Right cardiac atrium (tissue), 5 donors: ENCODE measurements around the gene SAMMSON. TPM values are rescaled to one million over a fixed set of nuclear protein-coding genes. Genes with fewer than 3 reads are reported as not detected.

Experiments
- ATAC-seq, 2 donors: fragments of 200-7000 bp; cut with Tn5 transposase; one replicate each; pipeline versions ENCODE4 v1.8.0 to v1.9.1; 2020; ENCODE audit warnings: moderate library complexity in 2 of 2, mild to moderate bottlenecking in 1 of 2
- DNase-seq, 3 donors: peaks; one replicate each; pipeline ENCODE4 v3.0.0-alpha.2; 2020
- H3K27ac ChIP-seq: one replicate; pipeline ENCODE4 v1.5.1; 2013; ENCODE audit warnings: mild to moderate bottlenecking, low read length, control low read depth, moderate library complexity
- H3K27me3 ChIP-seq: one replicate; pipeline ENCODE4 v1.6.1; 2013; ENCODE audit not compliant: control insufficient read depth, insufficient read depth
- H3K4me1 ChIP-seq: one replicate; pipeline ENCODE4 v1.6.1; 2013; ENCODE audit warnings: low read length; ENCODE audit not compliant: control insufficient read depth, insufficient read depth
- H3K4me3 ChIP-seq: one replicate; pipeline ENCODE4 v1.5.1; 2013; ENCODE audit warnings: low read length, control low read depth
- H3K9me3 ChIP-seq: one replicate; pipeline ENCODE4 v1.6.1; 2013; ENCODE audit warnings: low read length; ENCODE audit not compliant: control insufficient read depth
- WGBS: extraction: QIAGEN DNeasy Blood & Tissue Kit; methylation state at CpG from one replicate; pipeline ENCODE4 v1.1.7; 2013; 5-methylcytosine and 5-hydroxymethylcytosine counted together
- intact Hi-C, 4 donors: fragments of 100-400 bp; cut with DNase I; formaldehyde crosslinking; loops; one replicate each; pipeline versions ENCODE4 v1.11.0 to v1.14.0; 2022 to 2023
- polyA plus RNA-seq: library from polyadenylated mRNA; stranded (reverse); fragments of 200-250 nt; gene quantifications from one replicate; pipeline ENCODE4 v1.2.3, GENCODE V29; 2013
- total RNA-seq, 4 donors: library from RNA; stranded (reverse); fragmentation: NEBNext Ultra II Directional; extraction: Animal tissue kit (Norgen Biotek cat#: 25700); gene quantifications; one replicate each; pipeline ENCODE4 v1.2.1, GENCODE V29; 2021
- donor health status: healthy with polysubstance abuse.
- donor health status: DM: no; HTN: yes; CAD: no.
- donor health status: DM: no; HTN: no; CAD: no.
- donor health status: DM: no; HTN: yes; CAD: no; lungs with severe emphysema.
- donor health status: DM: yes; HTN: yes; CAD: no.

The SAMMSON gene
- total and polyA plus RNA-seq, 5 donors = not detected

DNA sequence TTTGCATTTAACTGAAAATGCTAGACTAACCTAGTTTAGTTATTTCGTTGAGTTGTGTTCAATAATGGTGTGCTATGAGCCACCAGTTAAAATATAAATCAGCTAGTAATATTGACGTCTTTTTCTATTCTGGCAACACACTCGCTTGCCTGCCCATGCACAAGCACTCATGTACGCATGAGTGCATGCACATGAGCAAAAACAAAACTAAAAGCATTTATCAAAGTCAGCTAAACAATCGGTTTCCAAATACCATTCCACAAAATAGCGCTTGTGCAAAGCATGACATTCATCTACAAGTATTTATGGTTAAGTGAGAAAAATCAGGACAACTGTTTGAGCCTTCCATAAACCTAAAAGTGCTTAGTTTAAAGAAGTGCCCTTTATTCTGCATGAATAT, 13.1 kb upstream of the SAMMSON start:
- H3K27ac ChIP-seq = no peak overlapping the region
- DNase-seq = no peak
- H3K4me1 ChIP-seq = peaks cover 1% of the 10 kb centered on the region
- 84% methylated on average over 6 of the region's 6 CpGs for WGBS
- intact Hi-C loops = no loop called here
- ATAC-seq = no peak
- H3K9me3 ChIP-seq = no peaks in the 10 kb centered on the region
- H3K4me3 ChIP-seq = no peak overlapping the region
- no peaks in the 10 kb centered on the region for H3K27me3 ChIP-seq

DNA sequence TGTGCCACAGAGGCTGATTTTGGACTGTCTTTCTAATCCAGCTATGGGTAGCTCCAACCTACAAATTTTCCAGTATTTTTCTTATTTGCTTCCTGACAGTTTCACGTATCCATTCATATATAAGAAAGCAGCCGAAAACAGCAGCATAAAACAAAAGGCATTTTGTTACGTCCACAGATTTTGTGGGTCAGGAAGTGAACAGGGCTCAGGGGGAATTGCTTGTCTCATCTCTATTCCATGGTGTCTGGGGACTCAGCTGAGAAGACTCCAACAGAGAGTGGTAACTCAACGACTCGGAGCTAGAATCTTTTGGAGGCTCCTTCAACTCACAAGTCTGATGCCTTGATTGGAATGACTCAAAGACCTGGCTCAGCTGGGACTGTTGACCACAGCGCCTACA, 11.7 kb upstream of the SAMMSON start:
- no peaks in the 10 kb centered on the region for H3K27me3 ChIP-seq
- no peak overlapping the region for H3K4me3 ChIP-seq
- H3K9me3 ChIP-seq = no peaks in the 10 kb centered on the region
- intact Hi-C loops = no loop called here
- H3K27ac ChIP-seq = no peak overlapping the region
- no peak for DNase-seq
- ATAC-seq = no peak
- 71% methylated on average over 6 of the region's 6 CpGs for WGBS
- H3K4me1 ChIP-seq = peaks cover 1% of the 10 kb centered on the region

GRCh38 chr3:69993757-69994156, 5.8 kb upstream of the SAMMSON start:
- Histone ChIP-seq H3K4me1 (no peaks in the 10 kb centered on the region), H3K4me3 (no peak overlapping the region), H3K27ac (no peak overlapping the region), H3K27me3 (no peaks in the 10 kb centered on the region), H3K9me3 (no peaks in the 10 kb centered on the region)
- 90% methylated on average over 4 of the region's 4 CpGs for WGBS
- intact Hi-C loops = no loop called here
- DNase-seq = no peak
- no peak for ATAC-seq

GRCh38 chr3:69994919-69995318, 4.6 kb upstream of the SAMMSON start:
- Histone ChIP-seq H3K4me3 (no peak overlapping the region), H3K9me3 (no peaks in the 10 kb centered on the region), H3K27ac (no peak overlapping the region), H3K4me1 (no peaks in the 10 kb centered on the region), H3K27me3 (no peaks in the 10 kb centered on the region)
- ATAC-seq (no peak), DNase-seq (no peak)
- intact Hi-C loops = no loop called here
- 75% methylated on average over 3 of the region's 3 CpGs for WGBS

DNA sequence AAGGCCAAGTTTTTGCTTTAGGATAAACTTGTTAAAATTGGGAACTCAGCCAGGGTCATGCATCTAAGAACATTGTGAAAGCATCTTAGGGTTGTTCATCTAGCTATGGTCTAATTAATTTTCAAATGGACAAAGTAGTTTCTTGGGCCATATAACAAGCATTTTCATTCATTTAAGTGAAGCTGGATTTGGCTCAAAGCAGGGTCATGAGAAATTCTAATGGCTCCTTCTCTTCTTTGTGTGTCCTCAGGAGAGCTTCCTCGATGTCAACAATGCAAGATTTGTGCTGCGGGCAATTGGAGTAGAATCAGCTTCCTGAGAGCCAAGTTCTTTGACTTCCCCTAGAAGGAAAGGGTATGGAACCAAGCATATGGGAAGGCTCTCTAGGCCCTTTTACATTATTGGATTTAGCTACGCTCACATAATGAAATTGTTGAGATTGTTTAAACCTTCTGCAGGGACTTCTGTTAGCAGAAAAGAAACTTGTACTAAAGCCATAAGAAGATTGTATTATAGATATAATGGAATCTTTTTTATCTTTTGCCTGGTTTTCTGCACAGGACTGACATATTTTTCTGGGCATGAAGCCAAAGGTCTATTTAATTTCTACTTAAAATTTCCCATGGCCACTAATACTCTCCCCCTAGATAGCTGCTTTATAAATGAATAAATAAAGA, 1.8 kb upstream of the SAMMSON start:
- no peak for ATAC-seq
- H3K9me3 ChIP-seq = no peaks in the 10 kb centered on the region
- WGBS = 40% methylated on average over 3 of the region's 3 CpGs
- intact Hi-C loops = no loop called here
- no peak overlapping the region for H3K27ac ChIP-seq
- H3K27me3 ChIP-seq = no peaks in the 10 kb centered on the region
- no peaks in the 10 kb centered on the region for H3K4me1 ChIP-seq
- no peak overlapping the region for H3K4me3 ChIP-seq
- no peak for DNase-seq

GRCh38 chr3:69998759-69999139, 784 bp upstream of the SAMMSON start:
- Histone ChIP-seq H3K4me1 (no peaks in the 10 kb centered on the region), H3K4me3 (peak overlapping the region; percentile 59), H3K27ac (no peak overlapping the region), H3K27me3 (no peaks in the 10 kb centered on the region), H3K9me3 (no peaks in the 10 kb centered on the region)
- ATAC-seq (peak; percentile 25 to 29), DNase-seq (no peak)
- intact Hi-C loops = no loop called here
- 48% methylated on average over 3 of the region's 3 CpGs for WGBS

GRCh38 chr3:70000028-70000410, 486 bp downstream of the SAMMSON start:
- Histone ChIP-seq H3K9me3 (no peaks in the 10 kb centered on the region), H3K4me3 (no peak overlapping the region), H3K27ac (no peak overlapping the region), H3K4me1 (no peaks in the 10 kb centered on the region), H3K27me3 (no peaks in the 10 kb centered on the region)
- 81% methylated on average over 15 of the region's 15 CpGs for WGBS
- no peak for DNase-seq
- intact Hi-C loops = no loop called here
- no peak for ATAC-seq

GRCh38 chr3:70000563-70001081, 1.1 kb downstream of the SAMMSON start:
- 38% methylated on average over 4 of the region's 4 CpGs for WGBS
- no peaks in the 10 kb centered on the region for H3K9me3 ChIP-seq
- ATAC-seq (no peak), DNase-seq (no peak)
- H3K27ac ChIP-seq = no peak overlapping the region
- no peak overlapping the region for H3K4me3 ChIP-seq
- intact Hi-C loops = no loop called here
- H3K27me3 ChIP-seq = no peaks in the 10 kb centered on the region
- no peaks in the 10 kb centered on the region for H3K4me1 ChIP-seq

- ATAC-seq (no peak), DNase-seq (no peak)
- intact Hi-C loops = no loop called here
- H3K4me1 ChIP-seq = no peaks in the 10 kb centered on the region
- H3K27ac ChIP-seq = no peak overlapping the region
- no peak overlapping the region for H3K4me3 ChIP-seq
- no peaks in the 10 kb centered on the region for H3K27me3 ChIP-seq
- no peaks in the 10 kb centered on the region for H3K9me3 ChIP-seq
Measured at GRCh38 chr3:70003119-70003518, 3.6 kb downstream of the SAMMSON start.

DNA sequence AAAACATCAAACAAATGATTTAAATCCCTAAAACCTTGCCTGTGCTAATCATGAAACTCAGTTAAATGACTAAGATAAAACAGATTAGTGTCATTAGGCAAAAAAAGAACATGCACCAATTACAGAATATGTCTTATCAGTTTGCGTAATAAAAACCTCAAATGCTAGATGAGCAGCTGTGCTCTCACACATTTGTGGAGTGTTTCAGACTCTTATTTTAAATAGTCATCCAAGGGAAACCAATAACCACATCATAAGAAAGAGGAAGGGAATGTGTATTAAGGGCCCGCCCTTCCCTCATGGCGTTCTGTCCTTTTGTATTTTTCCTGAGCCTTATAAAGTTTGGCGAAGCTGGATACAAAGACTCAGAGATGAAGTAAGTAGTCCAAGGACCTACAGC, 6.6 kb downstream of the SAMMSON start:
- Histone ChIP-seq H3K9me3 (no peaks in the 10 kb centered on the region), H3K4me3 (no peak overlapping the region), H3K27me3 (no peaks in the 10 kb centered on the region), H3K4me1 (no peaks in the 10 kb centered on the region), H3K27ac (no peak overlapping the region)
- intact Hi-C loops = no loop called here
- 78% methylated on average over 4 of the region's 4 CpGs for WGBS
- no peak for DNase-seq
- ATAC-seq = no peak

GRCh38 chr3:70010346-70010745, 10.8 kb downstream of the SAMMSON start:
- Histone ChIP-seq H3K4me1 (no peaks in the 10 kb centered on the region), H3K4me3 (no peak overlapping the region), H3K9me3 (no peaks in the 10 kb centered on the region), H3K27me3 (no peaks in the 10 kb centered on the region), H3K27ac (no peak overlapping the region)
- WGBS = 79% methylated on average over 2 of the region's 2 CpGs
- intact Hi-C loops = no loop called here
- DNase-seq (no peak), ATAC-seq (no peak)

DNA sequence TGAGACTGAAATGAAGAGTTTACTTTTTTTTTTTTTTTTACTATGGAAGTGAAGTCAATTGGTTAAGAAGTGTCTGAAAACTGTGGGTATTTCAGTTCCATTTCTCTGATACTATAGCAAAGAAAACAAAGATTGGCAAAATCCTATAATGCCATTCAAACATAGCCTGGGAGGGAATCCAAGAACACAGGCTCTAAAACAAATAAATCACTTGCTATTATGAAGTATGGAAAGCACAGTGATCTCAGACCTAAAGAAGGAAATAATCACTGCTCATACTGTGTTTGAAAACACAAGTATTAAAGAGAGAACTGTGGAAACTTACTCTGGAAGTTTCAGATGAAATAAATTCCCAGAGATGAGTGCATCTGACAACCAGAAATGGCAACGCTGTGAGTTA, 12.0 kb downstream of the SAMMSON start:
- H3K4me1 ChIP-seq = no peaks in the 10 kb centered on the region
- no peak overlapping the region for H3K4me3 ChIP-seq
- ATAC-seq = no peak
- WGBS = 78% methylated on average over 1 of the region's 1 CpG
- no peaks in the 10 kb centered on the region for H3K9me3 ChIP-seq
- intact Hi-C loops = no loop called here
- no peaks in the 10 kb centered on the region for H3K27me3 ChIP-seq
- DNase-seq = no peak
- H3K27ac ChIP-seq = no peak overlapping the region
